ENCODE results near the gene PRKN. TPM values are rescaled to one million over a fixed set of nuclear protein-coding genes. Genes with fewer than 3 reads are reported as not detected.

PRKN gene
- total RNA-seq, 4 donors from 2014 or later: 8.4 to 44.8 (median 12.6) TPM

DNA sequence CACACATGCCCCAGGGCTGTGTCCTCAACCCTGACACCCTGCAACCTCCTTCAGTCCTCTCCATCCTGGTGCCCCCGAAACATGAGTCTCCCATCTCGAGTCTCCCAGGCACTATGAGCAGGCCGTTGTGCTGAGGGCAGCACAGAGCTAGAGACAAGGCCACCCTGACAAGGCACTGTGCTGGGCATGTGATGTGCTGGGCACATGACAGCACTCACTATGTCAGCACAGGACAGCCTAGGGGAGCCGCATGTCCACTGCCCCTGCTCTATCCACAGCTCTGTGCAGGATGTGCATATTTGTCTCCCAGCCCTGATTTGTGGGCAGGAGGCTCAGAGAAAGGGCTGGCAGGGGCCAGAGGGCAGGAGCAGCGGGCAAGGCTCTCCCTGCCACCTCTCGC lies 1091.6 kb downstream of the PRKN start:
- DNase-seq (ENCODE audit: low spot score) (no peak), ATAC-seq (ENCODE audit: low FRiP score) (no peak)
- TF ChIP-seq, protein P1, sequence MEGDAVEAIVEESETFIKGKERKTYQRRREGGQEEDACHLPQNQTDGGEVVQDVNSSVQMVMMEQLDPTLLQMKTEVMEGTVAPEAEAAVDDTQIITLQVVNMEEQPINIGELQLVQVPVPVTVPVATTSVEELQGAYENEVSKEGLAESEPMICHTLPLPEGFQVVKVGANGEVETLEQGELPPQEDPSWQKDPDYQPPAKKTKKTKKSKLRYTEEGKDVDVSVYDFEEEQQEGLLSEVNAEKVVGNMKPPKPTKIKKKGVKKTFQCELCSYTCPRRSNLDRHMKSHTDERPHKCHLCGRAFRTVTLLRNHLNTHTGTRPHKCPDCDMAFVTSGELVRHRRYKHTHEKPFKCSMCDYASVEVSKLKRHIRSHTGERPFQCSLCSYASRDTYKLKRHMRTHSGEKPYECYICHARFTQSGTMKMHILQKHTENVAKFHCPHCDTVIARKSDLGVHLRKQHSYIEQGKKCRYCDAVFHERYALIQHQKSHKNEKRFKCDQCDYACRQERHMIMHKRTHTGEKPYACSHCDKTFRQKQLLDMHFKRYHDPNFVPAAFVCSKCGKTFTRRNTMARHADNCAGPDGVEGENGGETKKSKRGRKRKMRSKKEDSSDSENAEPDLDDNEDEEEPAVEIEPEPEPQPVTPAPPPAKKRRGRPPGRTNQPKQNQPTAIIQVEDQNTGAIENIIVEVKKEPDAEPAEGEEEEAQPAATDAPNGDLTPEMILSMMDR (IDR thresholded peaks at IDR 0.05): no peak

DNA sequence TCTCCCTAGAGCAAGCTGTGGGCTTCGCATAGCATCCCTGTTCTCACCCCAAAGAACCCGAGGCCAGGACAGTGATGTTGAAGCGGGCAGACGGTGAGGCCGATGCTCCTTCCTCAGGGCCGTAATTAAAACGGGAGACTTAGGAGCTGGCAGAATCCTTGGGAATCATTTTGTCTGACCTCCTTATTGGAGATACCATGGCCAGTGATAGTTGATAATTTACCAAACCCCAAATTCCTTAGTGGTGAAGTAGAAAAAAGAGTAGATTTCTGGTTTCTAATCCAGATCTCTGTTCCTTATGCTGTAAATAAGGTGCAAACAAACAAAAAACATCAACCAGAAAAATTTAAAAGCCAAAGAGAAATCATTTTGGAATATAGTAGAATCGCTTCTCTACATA lies 1092.7 kb downstream of the PRKN start:
- no peak for DNase-seq (ENCODE audit: low spot score)
- no peak for ATAC-seq (ENCODE audit: low FRiP score)
- TF ChIP-seq, protein P1 (IDR thresholded peaks at IDR 0.05): no peak

DNA sequence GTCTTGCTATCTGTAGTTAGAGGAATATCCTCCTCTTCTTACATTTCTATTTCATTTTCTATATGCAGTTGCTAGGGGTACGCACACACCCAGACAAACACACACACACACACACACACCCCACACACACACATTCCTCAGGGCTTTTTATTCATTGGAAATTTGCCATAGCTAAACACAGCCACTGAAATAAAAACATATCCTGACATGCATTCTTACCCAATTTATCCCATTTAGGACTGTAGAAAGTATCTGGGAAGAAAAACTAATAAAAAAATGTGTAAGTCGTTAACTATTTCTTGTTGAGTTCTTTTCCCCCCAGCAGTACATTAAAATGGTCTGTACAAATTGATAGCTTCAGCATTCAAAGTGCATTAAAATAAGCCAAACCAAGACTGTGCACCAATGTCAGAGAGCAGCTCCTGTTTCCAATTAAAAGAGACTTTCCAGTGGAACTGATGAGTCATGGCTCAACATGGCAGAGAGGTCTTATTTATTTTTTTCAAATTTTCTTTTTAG lies 1095.8 kb downstream of the PRKN start:
- ATAC-seq (ENCODE audit: low FRiP score) (no peak), DNase-seq (ENCODE audit: low spot score) (no peak)
- TF ChIP-seq, protein P1 (IDR thresholded peaks at IDR 0.05): no peak

DNA sequence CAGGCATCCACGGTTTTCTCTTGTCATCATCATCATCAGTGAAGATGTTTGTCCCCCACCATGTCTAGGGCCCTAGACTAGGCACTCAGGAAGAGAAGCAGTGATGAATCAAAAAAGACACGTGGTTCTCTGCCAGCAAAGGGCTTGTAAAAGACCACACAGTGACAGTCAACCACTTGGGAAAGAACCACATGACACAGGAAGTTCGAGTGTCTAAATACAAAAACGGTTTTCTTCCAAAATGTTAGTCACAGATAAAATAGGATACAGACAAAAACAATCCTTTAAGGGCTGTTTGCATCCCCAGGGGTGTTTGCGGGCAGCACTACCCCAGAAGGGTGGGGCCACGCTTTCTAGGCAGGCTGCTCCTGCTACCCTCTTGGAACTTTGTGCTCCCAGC lies 1096.9 kb downstream of the PRKN start:
- ATAC-seq (ENCODE audit: low FRiP score) (no peak), DNase-seq (ENCODE audit: low spot score) (no peak)
- TF ChIP-seq, protein P1 (IDR thresholded peaks at IDR 0.05): no peak

DNA sequence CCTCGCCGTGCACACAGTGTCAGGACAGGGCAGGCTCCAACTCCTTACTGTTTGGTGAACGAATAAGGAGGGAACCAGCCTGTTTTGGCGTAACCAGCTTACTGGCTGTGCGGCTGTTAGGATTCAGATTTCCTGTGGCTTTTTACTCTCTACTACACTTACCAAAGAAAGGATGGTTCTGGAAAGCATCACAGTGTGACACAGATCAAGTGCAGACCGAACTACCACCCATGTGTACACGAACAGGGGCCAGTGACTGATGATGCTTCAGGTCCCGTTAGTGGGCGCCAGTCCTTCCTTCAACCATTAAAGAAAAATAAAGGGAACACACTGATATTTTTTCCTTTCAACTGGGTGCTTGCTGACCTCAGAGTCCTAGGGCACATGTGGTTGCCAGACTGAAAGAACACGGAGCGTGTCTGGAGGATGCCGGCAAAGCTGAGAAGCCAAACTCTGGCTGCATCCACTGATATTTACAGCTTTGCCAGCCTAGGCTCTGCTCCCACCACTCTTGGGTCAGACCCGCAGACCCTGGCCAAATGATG lies 1101.4 kb downstream of the PRKN start:
- ATAC-seq (ENCODE audit: low FRiP score): no peak
- DNase-seq (ENCODE audit: low spot score): no peak
- TF ChIP-seq, protein P1 (IDR thresholded peaks at IDR 0.05): no peak

DNA sequence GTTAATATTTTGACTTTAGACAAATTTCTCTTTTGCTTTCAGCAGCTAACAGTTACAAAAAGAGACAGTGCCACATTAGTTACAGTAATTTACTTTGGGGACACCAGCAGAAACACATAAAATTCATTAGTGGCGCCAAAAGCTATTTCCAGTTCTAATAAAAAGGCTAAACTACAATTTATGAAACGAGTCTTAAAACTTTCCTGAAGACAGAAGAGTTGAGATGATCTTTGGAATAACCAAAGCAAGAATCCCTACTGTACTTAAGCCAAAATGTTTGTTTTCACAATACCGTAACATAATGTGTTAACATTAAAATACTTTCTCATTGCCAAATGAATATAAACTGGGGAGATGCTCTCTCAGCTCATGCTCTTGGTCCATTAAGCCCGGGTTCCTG lies 1103.5 kb downstream of the PRKN start:
- DNase-seq (ENCODE audit: low spot score) (no peak), ATAC-seq (ENCODE audit: low FRiP score) (no peak)
- TF ChIP-seq, protein P1 (IDR thresholded peaks at IDR 0.05): no peak

DNA sequence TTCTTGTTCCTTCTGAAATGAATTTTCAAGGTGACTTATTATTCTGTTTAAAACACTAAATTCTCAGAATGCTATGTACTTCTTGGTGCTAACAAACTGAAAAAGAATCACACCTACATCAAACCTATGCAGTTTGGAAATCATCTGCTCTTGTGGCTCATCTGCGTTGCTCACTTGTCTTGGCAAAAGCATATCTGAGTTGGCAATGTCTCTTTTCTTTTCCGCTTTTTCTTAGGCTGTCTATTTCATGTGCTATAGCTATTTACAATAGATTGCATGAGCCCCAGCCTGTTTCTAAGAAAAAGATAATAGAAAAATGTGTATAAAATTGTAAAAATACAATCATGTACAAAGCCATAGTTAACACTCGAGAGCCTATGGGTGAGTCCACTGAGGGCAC lies 1104.8 kb downstream of the PRKN start:
- no peak for ATAC-seq (ENCODE audit: low FRiP score)
- TF ChIP-seq, protein P1 (IDR thresholded peaks at IDR 0.05): no peak

More for the DNA sequence above, 1104.8 kb downstream of the PRKN start:
- no peak for DNase-seq (ENCODE audit: low spot score)

Data from omental fat pad (tissue), 4 donors.